ENCODE measurements around the gene CCL11.

Gene CCL11

DNA sequence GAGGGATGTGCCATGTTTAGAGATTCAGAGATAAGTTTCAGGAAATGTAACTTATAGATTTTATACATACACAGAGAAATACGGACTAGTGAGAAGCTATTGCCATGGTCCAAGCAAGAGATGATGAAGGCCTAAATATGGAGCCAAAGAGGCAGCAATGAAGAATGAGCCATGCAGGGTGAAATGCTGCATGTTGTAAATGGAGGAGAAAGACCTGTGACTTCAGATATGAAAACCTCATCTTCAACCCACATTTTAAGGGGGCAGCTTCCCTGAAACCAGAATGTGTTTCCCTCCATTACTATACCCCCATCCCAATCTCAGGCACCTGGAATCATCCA is 27.6 kb upstream of the CCL11 start:
- DNase-seq = no peak

DNA sequence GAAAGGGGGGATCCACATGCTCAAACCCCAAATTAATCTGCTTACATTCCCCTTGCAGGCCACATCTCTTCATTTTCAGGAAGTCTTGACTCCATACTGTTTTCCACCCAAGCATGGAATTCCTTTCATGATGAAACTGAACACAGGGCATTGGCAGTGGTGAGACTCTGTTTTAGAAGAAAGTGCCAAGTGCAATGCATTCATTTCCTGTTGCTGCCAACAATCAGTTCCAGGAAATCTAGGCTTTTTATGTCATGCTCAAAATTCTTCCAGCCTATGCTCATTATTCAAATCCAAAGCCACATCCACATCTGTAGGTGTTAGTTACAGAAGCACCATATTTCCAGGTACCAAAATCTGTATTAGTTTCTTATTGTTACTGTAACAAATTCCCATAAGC is 26.4 kb upstream of the CCL11 start:
- DNase-seq = no peak

DNA sequence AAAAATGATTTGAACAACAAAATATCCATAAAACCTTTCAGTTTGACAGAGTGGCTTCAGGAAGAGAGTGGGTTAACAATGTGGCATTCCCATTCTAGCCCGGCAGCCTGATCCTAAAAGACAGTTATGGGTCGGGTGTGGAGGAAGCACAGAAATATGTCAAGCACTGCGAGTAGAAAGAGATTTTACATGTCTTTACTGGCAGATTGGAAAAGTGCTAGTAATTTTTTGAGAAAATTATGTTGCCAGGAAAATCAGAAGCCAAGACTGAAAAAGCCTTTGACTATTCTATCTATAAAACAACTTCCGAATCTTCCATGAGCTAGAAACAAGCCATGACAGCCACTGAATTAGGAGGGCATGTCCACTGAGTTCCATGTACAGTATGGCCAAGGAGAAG is 24.7 kb upstream of the CCL11 start:
- no peak for DNase-seq

DNA sequence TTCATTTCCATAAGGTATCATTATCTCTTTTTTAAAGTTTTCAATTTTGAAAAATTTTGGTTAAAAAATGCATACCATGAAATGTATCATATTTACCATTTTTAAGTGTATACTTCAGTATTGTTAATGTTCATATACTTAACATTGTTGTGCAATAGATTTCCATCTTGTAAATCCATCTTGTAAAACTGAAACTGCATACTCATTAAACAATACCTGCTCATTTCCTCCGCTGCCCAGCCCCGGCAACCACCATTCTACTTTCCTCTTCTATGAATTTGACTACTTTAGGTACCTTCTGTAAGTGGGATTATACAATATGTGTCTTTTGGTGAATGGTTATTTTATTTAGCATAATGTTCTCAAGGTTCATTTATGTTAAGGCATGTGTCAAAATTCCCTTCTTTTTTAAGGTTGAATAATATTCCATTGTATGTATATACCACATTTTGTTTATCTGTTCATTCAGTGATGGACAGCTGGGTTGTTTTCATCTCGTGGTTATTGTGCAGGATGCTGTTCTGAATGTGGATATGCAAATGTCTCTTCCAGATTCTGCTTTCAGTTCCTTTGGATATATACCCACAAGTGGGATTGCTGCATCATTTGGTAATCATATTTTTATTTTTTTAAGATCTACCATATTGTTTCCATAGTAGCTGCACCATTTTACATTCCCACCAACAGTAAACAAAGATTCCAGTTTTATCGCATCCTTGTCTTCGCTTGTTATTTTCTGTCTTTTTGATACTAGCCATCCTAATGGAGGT is 23.8 kb upstream of the CCL11 start:
- DNase-seq = no peak

DNA sequence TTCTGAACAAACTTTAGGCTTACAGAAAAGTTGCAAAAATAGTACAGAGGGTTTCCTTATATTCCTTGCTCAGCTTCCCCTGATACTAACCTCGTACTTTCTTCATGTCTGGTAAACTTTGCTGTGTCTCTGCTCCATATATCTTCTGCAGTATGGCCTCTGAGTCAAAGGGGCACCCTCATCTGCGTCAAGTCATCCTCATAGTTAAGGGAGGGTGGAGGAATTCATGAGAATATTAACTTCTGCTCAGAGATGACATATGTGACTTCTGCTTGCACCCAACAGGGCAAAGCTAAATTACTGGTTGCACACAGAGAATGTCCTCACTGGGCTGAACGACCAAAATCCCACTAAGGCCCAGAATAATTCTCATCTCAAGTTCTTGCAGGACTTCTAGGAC is 19.8 kb upstream of the CCL11 start:
- no peak for DNase-seq

DNA sequence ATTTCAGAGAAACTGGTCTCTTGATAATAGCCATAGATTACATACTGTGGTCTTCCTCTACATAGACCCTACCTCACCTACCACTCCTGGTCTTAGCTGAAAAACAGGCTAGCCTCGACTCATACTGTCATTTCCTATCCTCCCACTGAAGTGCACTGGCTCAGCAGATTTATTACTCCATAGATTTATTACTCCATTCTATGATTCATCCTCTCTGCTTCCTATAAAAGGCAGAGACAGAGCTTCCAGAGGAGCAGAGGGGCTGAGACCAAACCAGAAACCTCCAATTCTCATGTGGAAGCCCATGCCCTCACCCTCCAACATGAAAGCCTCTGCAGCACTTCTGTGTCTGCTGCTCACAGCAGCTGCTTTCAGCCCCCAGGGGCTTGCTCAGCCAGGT is 15.6 kb upstream of the CCL11 start, which contains the start of gene CCL7:
Gene CCL7, plus strand, starts transcription at position 253 of the 400 bp plus-strand sequence. Its CDS starts 70 bp downstream, at position 323.
- DNase-seq = no peak

DNA sequence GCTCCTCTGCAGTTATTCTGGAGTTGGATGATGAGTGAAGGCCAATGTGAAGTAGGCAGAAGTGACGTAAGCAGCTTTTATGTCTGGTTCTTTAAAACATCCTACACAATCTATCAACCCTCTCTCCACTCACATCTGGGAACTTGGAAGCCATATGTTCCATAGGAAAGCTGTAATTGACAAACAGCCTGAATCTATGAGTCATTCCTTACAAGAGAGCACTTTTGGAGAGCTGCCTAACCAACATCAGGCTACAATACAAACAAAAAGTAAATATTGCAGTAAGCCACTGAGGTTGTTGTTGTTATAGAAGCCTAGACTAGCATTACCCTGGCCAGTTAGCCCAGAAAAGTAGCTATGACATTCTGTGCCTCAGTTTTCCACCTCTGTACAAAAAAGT is 9.7 kb upstream of the CCL11 start:
- no peak for DNase-seq

DNA sequence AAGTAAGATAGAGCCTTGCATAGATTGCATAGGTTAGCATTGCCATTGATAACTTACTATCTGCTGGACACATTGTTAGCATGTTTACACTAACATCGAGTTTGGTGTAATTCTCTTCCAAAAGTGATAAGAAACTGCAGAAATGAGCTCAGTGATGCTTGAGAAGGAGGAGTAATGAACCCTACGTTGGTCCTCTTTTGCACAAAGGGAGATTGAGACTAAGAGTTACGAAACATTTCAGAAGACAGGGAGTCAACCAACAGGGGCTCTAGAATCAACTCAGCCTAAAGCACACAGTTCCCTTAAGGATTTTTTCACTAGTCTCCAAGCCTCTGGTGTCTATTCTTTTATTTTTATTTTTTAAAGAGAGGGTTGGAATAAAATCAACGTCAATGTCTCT is 8.7 kb upstream of the CCL11 start:
- DNase-seq = no peak

DNA sequence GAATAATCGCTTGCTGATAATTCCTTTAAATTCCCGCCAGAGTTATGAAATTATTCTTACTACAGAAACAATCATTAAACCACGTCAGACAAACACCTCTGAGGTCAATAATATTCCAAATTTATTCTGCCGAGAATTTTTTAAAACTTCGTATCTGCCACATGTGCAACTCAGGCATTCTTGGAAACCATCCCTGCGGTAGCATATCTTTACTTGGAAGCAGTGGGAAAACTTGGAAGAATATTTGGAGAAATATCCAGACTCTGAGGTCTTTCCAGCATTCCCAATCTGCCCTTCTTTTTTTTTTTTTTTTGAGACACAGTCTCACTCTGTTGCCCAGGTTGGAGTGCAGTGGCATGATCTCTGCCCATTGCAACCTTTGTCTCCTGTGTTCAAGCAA is 2.0 kb upstream of the CCL11 start:
- DNase-seq = no peak

DNA sequence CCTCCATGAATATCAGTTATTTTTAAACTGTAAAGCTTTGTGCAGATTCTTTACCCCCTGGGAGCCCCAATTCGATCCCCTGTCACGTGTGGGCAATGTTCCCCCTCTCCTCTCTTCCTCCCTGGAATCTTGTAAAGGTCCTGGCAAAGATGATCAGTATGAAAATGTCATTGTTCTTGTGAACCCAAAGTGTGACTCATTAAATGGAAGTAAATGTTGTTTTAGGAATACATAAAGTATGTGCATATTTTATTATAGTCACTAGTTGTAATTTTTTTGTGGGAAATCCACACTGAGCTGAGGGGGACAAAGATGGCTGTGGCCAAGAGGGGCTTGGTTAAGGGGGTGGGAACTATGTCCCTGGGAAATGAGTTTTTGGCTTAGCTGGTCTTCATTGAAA is 2.3 kb downstream of the CCL11 start:
- no peak for DNase-seq

DNA sequence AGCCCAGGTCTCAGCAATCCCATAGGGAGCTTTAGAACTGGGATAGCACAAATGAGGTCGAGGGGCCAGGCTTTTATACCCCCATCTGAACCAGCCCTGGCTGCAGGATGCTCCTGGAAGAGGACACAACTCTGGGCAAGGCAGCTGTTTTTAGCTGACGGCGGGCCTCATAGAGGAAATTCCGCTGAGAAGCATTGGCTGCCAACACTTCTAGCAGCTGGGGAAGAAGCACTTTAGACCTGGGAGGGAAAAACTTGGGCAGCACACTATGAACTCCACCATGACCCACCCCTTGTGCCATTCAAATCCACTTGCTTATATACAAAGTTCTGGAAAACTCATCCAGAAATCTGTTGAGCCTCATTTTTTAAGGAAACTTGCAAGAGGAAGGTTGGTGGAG is 5.0 kb downstream of the CCL11 start:
- DNase-seq = no peak

DNA sequence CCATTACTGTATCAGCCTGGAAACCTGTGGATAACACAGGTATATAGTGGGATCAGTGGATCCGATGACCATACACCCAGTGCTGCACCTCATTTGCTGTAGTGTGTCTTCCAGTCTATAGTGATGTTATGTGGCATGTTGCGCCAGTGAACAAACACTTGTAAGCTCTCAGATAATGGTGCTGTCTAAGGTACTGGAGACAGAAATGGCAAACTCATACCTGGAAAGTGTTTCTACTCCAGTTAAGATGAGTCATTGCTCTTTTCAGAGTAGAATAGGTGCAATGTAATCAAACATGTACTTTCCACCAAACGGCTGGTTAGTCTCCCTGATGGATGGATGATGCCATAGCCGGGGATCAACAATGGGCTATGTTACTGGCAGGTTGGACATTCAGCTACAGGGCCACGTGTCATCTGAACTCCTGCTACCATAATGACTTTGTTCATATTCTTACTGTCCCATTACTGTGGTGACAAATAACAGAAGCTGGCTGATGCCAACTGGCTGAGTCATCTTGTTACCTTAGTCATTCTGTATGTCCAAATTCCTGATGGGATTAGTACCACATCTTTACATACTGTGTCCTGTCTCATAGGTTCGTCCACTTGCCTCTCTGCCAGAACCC is 6.3 kb downstream of the CCL11 start:
- no peak for DNase-seq

DNA sequence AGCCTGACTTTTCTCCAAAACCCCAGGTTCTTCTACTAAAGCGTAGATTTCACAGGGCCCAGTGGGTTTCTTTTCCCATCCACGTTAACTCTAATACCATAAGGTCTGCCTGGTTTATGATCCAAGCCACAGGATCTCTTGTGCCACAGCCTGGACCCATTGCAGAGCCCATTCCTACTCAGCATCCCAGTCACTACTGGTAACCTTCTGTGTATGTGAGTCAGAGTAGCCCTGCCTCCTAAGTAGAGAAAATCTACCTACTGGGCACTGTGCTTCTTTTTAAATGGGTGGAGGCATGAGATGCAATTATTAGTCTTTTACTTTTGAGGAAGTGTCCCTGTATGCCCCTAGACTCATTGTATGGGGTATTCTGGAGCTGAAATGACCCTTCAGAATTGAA is 13.5 kb downstream of the CCL11 start:
- DNase-seq = no peak

DNA sequence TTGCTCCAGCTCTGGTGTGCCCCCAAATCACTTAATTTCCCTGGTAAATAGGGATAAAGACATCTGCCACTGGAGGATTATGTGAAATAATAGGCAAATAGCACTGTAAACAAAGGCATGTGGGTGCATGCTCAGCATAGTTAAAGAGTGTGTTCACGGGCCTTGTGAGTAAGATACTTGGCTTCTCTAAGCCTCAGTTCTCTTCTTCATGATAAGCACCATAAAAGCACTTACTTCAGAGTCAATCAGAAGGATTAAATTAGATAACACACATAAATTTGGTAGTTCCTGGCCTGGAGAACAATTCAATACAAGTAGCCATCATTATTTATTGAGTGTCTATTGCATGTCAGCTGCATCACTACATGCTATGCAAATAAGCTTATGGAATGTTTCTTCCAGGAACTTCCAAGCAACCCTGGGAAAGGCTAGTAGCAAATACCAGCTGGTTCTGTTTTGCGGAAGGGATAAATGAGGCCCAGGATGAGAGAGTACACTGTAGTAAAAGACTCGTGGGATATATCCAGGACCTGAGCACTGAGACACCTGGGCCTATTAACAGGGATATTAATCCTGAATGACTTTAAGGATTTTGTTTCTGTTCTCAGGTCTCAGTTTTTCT is 14.5 kb downstream of the CCL11 start:
- no peak for DNase-seq

DNA sequence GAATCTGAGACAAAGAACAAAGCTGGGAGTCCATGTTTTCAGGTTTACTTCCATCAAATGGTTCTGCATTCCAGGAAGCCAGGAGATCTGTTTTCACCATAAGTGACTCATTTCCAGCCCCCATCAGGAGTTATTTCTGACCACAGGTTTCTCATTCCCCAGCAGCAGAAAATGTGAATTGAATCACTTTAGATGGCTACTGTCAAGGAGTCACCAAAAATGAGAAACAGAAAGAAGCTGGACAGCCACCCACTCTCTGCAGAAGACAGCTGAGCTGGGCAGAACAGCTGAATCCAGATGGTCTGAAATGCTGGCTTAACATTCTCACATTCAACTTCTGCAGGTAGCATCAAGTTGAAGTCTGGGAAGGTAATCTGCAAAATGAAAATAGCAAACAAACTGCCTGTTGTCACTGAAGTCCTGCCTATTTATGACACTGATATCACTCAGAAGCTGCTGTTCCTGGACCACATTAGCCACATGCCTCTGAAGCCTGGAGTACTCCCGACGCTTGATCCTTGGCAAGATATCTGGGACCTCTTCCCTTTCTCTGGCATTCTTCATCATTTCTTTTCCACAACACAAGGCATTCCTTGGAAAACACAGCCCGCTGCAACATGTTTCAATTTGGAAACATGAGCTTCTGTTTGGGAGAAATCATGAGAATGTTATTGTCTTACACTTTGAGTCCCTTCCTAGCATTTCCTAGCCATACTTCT is 15.3 kb downstream of the CCL11 start:
- DNase-seq = no peak

DNA sequence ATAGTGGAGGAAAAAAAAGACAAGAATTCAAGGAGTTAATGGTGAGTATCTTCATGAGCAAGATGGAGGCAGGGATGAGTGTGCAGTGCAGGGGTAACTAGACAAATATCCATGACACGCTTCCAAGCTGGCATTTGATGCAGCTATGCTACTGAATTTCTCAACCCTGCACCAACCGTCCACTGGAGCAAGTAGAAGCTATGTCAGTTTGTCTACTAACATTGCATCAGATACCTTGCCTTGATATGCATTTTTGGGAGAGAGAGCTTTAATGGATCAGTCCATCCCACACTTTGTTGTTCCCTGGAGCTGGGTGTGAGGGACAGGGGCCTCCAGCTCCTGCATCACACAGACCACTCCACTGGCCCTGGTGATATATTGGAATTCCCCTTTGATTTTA is 16.4 kb downstream of the CCL11 start:
- no peak for DNase-seq

DNA sequence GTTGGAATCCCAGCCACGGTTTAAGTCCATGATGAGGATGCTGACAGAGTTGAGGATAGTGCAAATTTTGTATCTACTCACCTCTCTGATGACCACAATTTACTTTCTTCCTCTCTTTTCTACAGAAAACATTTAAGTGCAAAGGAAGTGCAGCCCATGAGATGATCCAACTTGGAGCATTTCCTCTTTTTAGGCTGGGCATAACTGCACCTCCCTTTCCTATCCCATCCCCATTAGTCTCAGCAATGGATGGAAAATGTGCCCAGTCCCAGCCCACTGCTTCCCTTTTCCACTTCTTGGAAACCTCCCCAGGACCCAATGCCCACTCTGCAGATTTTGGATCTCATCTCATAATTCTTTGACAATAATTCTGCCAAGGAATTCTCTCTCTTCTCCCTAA is 17.1 kb downstream of the CCL11 start:
- no peak for DNase-seq

DNA sequence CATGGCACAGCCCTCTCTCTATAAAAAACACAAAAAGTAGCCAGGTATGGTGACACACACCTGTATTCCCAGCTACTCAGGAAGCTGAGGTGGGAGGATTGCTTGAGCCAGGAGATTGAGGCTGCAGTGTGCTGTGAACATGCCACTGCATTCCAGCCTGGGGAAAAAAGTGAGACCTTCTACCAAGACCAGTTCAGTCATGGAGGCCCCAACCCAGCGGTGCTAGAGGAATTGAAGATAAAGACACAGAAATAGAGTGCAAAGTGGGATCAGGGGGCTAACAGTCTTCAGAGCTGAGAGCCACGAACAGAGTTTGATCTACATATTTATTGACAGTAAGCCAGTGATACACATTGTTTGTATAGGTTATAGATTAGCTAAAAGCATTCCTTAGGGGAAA is 18.1 kb downstream of the CCL11 start:
- DNase-seq = no peak

DNA sequence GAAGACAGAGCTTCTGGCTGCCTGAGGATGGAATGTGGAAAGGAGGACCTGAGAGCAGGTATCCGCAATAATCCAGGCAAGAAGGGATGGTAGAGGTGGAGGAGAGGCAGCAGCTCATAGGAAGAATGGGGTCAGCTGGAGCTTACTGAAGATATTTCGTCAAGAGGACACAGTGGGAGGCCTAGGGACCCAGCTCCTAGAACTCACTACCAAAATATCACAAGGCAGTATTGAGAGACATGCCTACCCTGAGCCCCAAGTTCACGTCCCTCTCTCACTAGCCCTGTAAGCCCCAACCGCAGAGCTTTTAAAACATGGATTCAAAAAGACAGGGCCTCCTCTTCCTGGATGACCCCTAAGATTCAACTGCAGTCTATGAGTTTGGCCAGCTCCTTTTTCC is 19.5 kb downstream of the CCL11 start:
- DNase-seq = no peak

DNA sequence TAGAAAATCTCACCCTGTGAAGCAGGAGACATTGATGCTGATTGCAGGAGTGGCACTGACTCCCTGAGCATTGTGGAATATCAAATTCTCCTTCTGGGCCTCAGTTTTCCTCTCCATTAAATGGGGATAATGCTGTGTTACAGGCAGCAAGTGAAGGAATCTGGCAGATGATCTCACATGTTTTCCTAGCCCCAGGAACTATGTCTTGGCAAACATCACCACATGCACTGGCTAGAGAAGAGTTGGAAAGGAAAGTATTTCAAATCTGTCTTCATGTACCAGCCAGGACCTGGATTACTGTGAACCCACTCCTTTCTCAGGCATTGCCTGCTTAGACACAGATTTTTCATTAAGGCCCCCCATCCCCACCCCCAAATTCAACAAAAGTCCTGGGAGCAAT is 20.1 kb downstream of the CCL11 start:
- no peak for DNase-seq

DNA sequence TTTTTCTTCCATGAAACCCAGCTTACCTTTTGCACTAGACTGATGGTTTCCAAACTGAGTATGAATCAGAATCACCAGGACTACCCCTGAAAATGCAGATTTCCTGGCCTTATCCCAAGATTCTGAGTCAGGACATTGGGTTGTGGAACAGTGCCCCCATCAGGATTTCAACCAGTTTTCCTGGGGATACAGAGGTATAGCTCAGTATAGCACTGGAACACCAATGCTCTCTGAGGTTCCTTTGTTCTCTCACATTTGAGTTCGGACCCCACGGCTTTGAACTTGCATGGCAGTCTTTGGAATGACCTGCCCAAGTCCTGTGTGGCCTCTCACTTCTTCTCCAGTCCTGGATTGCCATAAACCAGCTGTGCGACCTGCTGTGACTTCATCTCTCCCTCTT is 20.9 kb downstream of the CCL11 start:
- no peak for DNase-seq

DNA sequence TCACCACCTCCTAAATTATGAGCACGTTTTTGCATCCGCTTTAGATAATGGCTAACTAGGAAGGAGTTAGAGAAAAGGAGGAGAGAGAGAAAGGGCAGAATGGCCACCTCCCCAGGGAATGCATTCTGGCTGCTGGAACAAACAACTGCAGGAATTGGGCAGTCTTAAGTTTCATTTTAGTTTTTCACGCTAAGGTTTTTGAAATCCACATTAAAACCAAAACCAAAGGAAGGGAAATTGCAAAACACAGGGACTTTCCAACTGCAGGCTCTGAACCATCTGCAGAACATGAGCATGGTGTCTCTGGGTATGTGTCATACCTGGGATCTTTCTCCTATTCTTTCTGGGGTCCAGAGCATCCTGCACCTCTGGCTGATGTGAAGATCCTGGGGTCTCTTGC is 21.6 kb downstream of the CCL11 start:
- DNase-seq = no peak

DNA sequence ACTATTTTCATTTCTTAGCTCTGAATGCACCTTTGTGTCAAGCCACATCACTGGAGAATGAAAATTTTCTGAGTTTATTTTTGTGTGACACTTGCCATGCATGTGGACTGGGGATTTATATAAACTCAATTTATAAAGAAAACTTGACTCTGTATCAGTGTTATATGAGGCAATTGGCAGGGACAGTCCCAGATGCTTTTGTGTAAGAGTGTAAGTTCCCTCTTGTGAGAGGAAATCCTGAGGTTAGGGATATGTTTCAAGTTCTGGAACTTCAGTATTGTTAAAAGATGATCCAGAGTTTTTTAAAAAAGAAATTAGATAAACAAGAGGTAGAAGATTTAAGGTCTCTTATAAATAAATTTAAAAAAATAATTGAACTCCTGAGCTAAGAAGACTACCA is 22.8 kb downstream of the CCL11 start:
- no peak for DNase-seq

DNA sequence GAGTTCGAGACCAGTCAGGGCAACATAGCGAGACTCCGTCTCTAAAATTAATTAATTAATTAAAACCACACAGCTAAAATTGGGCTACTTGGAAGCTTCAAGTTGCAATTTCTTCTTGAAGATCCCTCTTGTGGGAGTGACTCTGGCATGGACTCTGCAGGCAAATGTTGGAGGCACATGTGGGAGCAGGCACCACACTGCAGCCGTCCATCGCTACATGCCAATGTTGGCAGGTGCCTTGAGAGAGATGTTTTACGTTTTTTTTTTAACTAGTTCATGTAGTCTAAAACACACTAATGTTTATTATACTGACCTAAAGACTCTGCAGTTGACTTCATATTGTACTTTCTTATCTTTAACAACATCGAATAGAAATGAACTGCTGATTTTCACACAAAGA is 25.7 kb downstream of the CCL11 start:
- no peak for DNase-seq
